ENCODE results near the gene GALNT3. TPM values are rescaled to one million over a fixed set of nuclear protein-coding genes. Genes with fewer than 3 reads are reported as not detected.

Gene GALNT3
- total RNA-seq, 1 donor from 2014 or later: 28.8 TPM

DNA sequence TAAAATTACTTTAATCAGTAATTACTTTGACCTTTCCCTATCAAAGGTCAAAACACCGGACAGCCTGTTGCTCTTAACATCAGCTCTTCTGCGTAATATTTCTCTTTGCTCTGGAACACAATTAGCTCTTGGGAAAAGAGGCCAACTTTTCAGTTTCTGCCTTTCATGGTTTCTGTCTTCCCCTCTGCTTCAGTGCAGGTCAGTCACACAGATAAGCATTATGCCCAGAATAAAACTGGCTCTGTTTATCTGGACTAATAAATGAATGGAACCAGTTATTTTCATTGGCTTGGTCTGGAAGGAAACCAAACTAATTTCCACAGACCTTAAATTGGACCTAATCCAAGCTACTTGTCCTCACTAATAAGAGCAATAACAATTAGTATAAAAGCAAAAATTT is 26.2 kb upstream of the GALNT3 start:
- no peak for TF ChIP-seq CTCF (conservative IDR thresholded peaks at IDR 0.05)
- Mint-ChIP-seq H3K4me1 (ENCODE audit: unreplicated experiment) (peaks cover 18% of the 10 kb centered on the region), H3K4me3 (no peak overlapping the region)

GRCh38 chr2:165818920-165819319 is 24.9 kb upstream of the GALNT3 start:
- DNase-seq (ENCODE audit: extremely low spot score, unreplicated experiment): no peak
- peaks cover 9% of the 10 kb centered on the region for H3K4me1 Mint-ChIP-seq (ENCODE audit: unreplicated experiment)
- no peaks in the 10 kb centered on the region for H3K36me3 Mint-ChIP-seq
- H3K27ac Mint-ChIP-seq: no peak overlapping the region
- H3K27me3 Mint-ChIP-seq: no peaks in the 10 kb centered on the region
- H3K4me3 Mint-ChIP-seq: no peak overlapping the region
- no peaks in the 10 kb centered on the region for H3K9me3 Mint-ChIP-seq
- no peak for TF ChIP-seq CTCF (conservative IDR thresholded peaks at IDR 0.05)

More for the DNA sequence above, 26.2 kb upstream of the GALNT3 start:
- Mint-ChIP-seq H3K36me3 (no peaks in the 10 kb centered on the region), H3K27me3 (no peaks in the 10 kb centered on the region), H3K9me3 (no peaks in the 10 kb centered on the region), H3K27ac (no peak overlapping the region)
- no peak for DNase-seq (ENCODE audit: extremely low spot score, unreplicated experiment)

DNA sequence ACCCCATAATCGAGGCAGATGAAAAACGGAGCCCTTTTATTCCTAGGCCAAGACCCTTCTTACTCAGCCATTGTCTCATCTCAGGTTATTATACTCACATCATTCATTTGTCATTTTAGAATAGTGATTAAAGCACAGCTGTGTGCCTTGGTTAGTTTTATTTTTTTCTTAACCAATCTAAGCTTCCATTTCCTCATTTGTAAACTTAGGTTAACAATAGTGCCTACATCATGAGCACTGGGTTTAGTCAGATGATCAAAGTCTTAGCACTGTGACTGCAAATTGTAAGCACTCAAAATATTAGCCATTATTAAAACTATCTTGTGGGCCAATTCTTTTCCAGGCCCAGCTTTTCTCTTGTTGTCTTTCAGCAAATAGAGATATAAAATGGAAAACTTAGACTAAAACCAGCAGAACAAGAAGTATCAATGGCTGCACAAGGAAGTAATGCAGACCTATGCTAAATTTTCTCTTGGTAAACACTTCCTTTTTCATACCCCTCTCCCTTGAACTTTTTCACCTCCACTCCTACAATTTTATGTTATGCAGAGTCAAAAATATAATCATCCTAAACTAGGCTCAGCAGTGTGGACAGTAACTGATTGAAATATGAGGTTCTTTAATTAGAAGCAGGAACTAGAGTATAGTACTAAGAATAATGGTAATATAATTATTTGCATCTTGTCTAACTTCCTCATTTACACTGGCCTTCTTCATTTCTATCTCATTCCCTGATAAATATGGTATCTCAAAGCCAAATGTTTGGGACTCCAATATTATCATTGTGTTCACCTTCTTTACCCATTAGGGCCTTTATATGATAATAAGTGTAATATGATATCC is 21.5 kb upstream of the GALNT3 start:
- Mint-ChIP-seq H3K27me3 (no peaks in the 10 kb centered on the region), H3K4me3 (no peak overlapping the region), H3K9me3 (no peaks in the 10 kb centered on the region), H3K4me1 (ENCODE audit: unreplicated experiment) (peaks cover 9% of the 10 kb centered on the region), H3K36me3 (no peaks in the 10 kb centered on the region), H3K27ac (peak overlapping the region; percentile 59)
- TF ChIP-seq CTCF (conservative IDR thresholded peaks at IDR 0.05): no peak
- DNase-seq (ENCODE audit: extremely low spot score, unreplicated experiment): no peak

DNA sequence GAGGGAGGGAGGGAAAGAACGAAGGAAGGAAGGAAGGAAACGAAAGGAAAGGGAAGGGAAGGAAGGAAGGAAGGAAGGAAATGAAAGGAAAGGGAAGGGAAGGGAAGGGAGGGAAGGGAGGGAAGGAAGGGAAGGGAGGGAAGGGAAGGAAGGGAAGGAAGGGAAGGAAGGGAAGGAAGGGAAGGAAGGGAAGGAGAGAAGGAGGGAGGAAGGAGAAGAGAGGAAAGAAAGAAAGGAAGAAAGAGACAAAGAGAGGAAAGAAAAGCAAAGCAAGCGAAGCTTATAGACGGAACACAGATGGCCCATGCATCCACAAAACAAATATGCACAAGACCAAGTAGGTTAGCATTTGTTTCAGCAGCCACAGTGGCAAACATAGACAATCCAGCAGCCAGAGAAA is 20.4 kb upstream of the GALNT3 start:
- H3K4me3 Mint-ChIP-seq: no peak overlapping the region
- H3K27me3 Mint-ChIP-seq: no peaks in the 10 kb centered on the region
- H3K36me3 Mint-ChIP-seq: no peaks in the 10 kb centered on the region
- no peaks in the 10 kb centered on the region for H3K9me3 Mint-ChIP-seq
- H3K27ac Mint-ChIP-seq: no peak overlapping the region
- DNase-seq (ENCODE audit: extremely low spot score, unreplicated experiment): no peak
- peaks cover 9% of the 10 kb centered on the region for H3K4me1 Mint-ChIP-seq (ENCODE audit: unreplicated experiment)
- no peak for TF ChIP-seq CTCF (conservative IDR thresholded peaks at IDR 0.05)

GRCh38 chr2:165811592-165812370 is 17.7 kb upstream of the GALNT3 start:
- TF ChIP-seq CTCF (conservative IDR thresholded peaks at IDR 0.05): no peak
- no peak for DNase-seq (ENCODE audit: extremely low spot score, unreplicated experiment)
- Mint-ChIP-seq H3K27me3 (no peaks in the 10 kb centered on the region), H3K4me1 (ENCODE audit: unreplicated experiment) (peaks cover 9% of the 10 kb centered on the region), H3K36me3 (no peaks in the 10 kb centered on the region), H3K4me3 (no peak overlapping the region), H3K9me3 (no peaks in the 10 kb centered on the region), H3K27ac (no peak overlapping the region)
